NCI-H446 treated with DMSO at 0.1 percent for 48 hours (cell line): ENCODE data around the gene PURA.

Source experiments
- DNase-seq: peaks from one replicate; lab custom pipeline; 2025; lab: John Stamatoyannopoulos, UW

The PURA gene

DNA sequence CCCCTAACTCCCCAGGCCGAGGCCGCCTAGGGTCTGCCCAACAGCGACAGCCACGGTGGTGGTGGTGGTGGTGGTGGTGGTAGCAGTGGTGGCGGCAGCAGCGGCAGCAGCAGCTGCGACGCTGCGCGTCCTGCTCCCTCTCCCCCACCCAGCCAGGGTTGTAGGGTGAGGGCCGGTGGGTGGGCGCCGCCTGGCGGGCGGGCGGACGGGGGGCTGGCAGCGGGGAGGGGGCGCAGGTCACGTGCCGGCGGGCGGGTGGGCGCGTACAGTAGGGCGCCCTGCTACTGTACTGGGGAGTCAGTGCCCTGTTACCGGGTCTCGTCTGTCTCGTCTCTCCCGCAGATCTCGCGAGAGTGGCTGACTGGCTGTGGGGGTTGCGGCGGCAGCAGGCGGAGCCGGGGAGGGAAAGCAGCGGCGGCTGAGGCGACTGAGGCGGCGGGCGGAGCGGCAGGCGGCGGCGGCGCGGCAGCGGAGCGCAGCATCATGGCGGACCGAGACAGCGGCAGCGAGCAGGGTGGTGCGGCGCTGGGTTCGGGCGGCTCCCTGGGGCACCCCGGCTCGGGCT lies at the start of gene PURA:
Gene PURA, plus strand, starts transcription at position 411 of the 565 bp plus-strand sequence. Its CDS starts 73 bp downstream, at position 484.
- DNase-seq = peak; percentile 80

DNA sequence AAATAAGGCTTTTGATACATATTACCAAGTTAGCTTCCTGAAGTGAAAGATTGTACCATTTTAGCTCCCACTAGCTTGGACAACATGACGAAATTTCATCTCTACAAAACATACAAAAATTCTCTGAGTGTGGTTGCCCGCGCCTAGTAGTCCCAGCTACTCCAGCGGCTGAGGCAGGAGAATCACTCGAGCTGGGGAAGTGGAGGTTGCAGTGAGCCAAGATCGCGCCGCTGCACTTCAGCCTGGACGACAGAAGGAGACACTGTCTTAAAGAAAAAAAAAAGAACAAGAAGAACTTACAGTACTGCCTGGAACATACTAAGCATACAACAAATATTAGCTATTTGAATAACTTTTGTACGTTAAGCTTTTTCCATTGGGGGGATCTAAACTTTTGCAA lies 41.1 kb upstream of the PURA start:
- no peak for DNase-seq

DNA sequence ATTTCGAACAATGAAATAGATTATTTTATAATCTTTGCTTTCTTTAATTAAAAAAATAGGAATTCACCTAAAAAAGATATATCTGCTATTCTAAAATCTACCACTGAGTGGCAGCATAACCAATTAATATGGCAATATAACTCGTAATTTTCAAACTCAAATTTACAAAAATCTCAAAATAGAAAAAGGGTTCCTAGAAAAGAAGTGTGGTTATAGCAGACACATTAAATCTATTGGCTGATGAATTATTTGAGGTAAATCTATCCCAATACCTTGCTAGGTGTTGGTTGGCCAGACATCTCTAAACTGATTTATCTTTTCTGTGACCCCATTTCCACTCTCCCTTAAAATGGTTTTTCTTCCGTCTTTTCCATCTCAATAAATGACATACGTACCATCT lies 40.6 kb upstream of the PURA start:
- DNase-seq = no peak

- DNase-seq = no peak
Measured at GRCh38 chr5:140075371-140075770, 38.5 kb upstream of the PURA start.

GRCh38 chr5:140076142-140076541 lies 37.8 kb upstream of the PURA start:
- no peak for DNase-seq

GRCh38 chr5:140076788-140077187 lies 37.1 kb upstream of the PURA start:
- no peak for DNase-seq

GRCh38 chr5:140083120-140083519 lies 30.8 kb upstream of the PURA start:
- no peak for DNase-seq

- DNase-seq = no peak
Measured at GRCh38 chr5:140083650-140084049, 30.3 kb upstream of the PURA start.

DNA sequence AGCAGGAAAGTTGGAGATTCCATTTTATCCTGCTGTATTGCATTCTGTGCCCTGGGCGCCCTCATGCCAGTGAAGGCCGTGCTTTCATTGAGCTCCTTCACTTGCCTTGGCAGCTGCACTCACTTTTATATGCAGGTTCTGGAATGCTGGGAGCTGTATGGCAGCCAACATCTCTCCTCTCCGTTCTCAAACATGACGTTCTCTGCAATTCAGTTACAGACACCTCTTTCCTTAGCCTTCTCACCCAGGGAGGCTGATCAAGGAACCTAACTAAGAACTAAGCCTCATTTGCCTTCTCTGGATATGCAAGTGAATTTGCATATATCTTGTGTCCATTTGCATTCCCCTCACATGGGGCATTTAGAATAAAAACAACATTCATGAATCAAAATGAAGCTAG lies 29.4 kb upstream of the PURA start:
- DNase-seq = no peak

DNA sequence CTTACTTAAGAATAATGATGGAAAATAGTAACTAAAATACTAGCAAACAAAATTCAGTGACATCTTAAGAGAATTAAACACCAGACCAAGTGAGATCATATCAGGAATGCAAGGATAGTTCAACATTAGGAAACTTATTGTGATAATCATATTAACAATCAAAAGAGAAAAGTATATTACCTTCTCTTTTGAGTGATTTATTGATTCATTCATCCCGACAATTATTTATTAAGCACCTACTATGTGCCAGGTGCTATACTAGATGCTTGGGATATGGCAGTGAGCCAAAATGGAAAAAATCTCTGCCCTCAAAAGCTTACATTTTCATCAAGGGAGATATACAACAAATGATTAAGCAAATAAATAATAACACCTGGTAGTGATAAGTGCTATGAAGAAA lies 23.7 kb upstream of the PURA start:
- DNase-seq = no peak

- DNase-seq = no peak
Measured at GRCh38 chr5:140093179-140093578, 20.7 kb upstream of the PURA start.

DNA sequence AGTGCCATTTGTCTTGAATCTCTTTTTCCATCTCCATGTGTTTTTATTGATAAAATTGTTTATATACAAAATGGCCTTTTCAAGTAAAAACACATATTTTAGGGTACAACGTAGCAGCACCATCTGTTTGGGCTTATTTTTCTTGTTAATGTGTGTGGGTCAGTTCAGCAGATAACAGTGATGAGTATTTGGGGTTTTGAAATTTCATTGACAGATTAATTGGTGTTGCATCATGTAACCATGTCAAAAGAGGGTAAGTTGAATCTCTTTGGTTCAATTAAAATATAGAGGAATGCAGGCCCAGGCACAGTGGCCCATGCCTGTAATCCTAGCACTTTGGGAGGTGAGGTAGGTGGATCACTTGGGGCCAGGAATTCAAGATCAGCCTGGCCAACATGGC lies 20.0 kb upstream of the PURA start:
- no peak for DNase-seq

- no peak for DNase-seq
Measured at GRCh38 chr5:140094889-140095288, 19.0 kb upstream of the PURA start.

DNA sequence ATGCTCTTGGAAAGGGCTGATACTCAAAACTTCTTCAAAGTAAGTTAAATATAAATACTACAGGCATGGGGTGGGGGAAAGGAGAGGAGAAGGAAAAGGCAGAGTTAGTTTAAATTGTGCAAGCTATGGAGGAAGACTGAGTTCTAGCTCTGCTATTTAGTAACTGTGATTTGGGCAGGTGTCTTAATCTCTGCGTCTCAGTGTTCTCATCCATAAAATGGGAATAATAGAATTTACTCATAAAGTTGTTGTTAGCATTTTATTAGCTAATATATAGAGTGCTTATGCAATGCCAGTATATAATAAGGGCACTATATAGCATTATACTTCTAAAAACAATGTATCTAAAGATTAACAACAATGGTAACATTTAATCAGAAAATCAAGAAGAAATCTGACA lies 12.7 kb upstream of the PURA start:
- no peak for DNase-seq

GRCh38 chr5:140103154-140103553 lies 10.8 kb upstream of the PURA start:
- DNase-seq = no peak

DNA sequence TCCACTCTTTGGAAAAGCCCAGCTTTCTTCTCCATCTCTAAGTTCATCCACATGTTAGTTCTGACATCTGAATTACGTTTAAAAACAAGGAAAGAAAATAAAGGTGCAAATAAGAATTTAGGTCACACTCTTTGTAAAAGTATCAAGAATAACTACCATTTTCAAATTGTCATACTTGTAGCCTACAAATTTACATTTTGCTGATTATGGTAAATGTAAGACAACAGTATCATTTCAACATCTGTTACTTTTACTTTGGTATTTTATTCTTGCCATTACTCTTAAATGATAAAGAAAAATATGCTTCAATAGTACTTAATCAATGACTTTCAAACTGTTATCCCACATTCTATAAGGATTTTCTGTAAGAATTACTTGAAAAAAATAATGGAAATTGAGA lies 9.8 kb upstream of the PURA start:
- no peak for DNase-seq

- DNase-seq = no peak
Measured at GRCh38 chr5:140106101-140106500, 7.8 kb upstream of the PURA start.

- DNase-seq = no peak
Measured at GRCh38 chr5:140106805-140107311, 7.1 kb upstream of the PURA start.

DNA sequence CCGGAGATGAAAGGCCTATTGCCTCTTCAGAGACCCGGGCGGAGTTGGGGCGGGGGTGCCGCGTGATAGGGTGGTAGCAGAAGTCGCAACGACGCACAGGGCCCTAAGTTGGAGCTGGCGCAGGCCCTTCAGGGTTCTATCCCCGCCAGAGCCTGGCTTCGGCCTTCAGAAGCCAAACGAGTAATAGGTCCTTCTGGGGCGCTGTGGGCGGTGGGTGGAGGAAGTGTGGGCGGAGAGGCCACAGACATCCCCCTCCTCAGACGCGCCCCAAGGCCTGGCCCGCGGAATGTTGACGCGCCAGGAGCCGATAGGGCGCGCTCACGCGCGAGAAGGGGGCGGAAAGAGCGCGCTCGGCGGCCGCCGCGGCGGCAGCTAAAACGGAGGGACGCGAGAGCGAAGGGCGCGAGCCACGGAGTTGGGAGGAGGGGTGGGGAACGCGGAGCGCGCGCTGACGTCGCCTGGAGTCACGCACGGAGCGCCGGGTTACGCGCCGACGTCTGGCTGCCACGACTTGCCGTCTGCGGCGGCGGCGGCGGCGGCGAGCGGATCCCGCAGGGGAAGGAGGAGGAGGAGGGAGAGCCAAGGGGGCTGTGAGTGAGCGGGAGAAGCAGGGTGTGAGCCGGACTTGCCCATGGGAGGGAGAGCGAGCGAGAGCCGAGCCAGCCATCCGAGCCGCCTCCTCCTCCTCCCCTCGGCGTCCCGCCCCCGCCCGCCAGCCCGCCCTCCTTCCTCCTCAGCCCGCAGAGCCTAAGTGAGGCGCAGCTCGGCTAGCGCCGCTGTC lies 6.4 kb upstream of the PURA start:
- DNase-seq = peak; percentile 75

- no peak for DNase-seq
Measured at GRCh38 chr5:140108093-140109017, 5.6 kb upstream of the PURA start.

DNA sequence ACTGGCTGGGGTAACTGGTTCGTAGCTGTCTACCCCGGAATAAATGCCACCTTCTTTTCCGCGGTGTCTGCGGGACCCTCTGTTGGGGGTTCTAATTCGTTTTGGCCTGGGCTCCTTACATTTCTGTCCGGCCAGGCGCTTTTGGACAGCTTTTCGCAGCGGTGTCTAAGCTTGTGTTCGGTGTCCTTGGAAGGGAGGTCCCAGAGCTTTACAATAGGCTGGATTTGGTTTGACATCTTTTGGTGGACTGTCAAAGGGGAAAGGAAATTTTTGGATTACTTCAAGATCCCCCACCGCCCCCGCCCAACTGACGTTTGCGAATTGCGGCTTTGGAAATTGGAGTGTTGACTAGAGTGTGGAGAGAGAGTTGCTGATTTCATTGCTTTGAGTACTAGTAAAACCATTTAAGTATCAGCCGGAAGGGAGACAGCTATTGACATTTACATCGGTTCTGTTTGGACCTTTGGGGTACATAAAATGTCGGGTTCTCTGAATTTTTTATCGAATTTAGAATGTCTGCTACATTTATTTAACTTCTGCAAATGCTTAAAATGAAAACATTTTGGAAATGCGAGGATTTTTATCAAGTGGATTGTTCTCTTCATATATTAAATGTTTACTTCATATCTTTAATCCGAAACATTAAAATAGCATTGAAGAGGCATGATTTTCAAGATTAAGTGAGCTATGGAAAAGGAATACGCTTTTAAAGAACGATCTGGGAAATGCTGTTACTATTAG lies 4.7 kb upstream of the PURA start:
- DNase-seq = no peak
